HepG2 (cell line): ENCODE data around the gene DHX34. TPM values are rescaled to one million over a fixed set of nuclear protein-coding genes. Genes with fewer than 3 reads are reported as not detected.

Experiments
- ARID4A ChIP-seq: sonication (generic); formaldehyde crosslinking; IDR thresholded peaks from 2 replicates; pipeline ENCODE4 v1.5.0; 2020; ENCODE audit warnings: mild to moderate bottlenecking, missing genetic modification reagents, borderline replicate concordance
- GMEB1 ChIP-seq: sonication (generic); formaldehyde crosslinking; IDR thresholded peaks from 2 replicates; pipeline ENCODE4 v1.5.1; 2020; ENCODE audit warnings: missing genetic modification reagents, mild to moderate bottlenecking, borderline replicate concordance
- POLR2AphosphoS5 ChIP-seq: IDR thresholded peaks from 2 replicates; pipeline ENCODE4 v1.6.1; 2012; ENCODE audit warnings: low read depth, low read length
- POLR2G ChIP-seq: fragments of 200-400 bp; formaldehyde crosslinking; IDR thresholded peaks from 2 replicates; pipeline ENCODE4 v1.6.1; 2018; ENCODE audit warnings: mild to moderate bottlenecking, low read depth, low read length, moderate library complexity
- RFX5 ChIP-seq: IDR thresholded peaks from 2 replicates; pipeline ENCODE4 v1.6.1; 2011; ENCODE audit warnings: low read depth, low read length, improper control_type of control experiment
- SRSF1 ChIP-seq: fragments of 200-400 bp; formaldehyde crosslinking; optimal IDR thresholded peaks from 2 replicates; pipeline ENCODE3; 2017; ENCODE audit warnings: mild to moderate bottlenecking, low read depth, low read length, moderate library complexity
- TBL1XR1 ChIP-seq: fragments of 150-350 bp; IDR thresholded peaks from 2 replicates; pipeline ENCODE4 v1.6.1; 2014; ENCODE audit warnings: borderline replicate concordance, low read length; ENCODE audit not compliant: partially characterized antibody
- TEF ChIP-seq: sonication (generic); formaldehyde crosslinking; IDR thresholded peaks from 2 replicates; pipeline ENCODE4 v1.5.0; 2020; ENCODE audit warnings: missing genetic modification reagents
- TGIF2 ChIP-seq: IDR thresholded peaks from 2 replicates; pipeline ENCODE4 v1.6.1; 2016; ENCODE audit warnings: control low read depth, missing compliant biosample characterization
- ZHX2 ChIP-seq, 2 experiments: sonication (generic) in 1 of 2; formaldehyde crosslinking in 1 of 2; IDR thresholded peaks; 2 replicates each; pipeline versions ENCODE4 v1.6.1 to v1.9.0; 2014 to 2022; ENCODE audit warnings: antibody characterized with exemption in 1 of 2, borderline replicate concordance in 1 of 2, inconsistent platforms in 1 of 2, low read depth in 1 of 2, missing genetic modification reagents in 1 of 2
- ZMAT3 ChIP-seq: sonication (generic); formaldehyde crosslinking; conservative IDR thresholded peaks from 2 replicates; pipeline ENCODE4 v1.7.0; 2021; ENCODE audit warnings: missing genetic modification reagents
- polyA plus RNA-seq, 8 experiments: library from polyadenylated mRNA; depleted of rRNA in 3 of 8; stranded (reverse) in 7 of 8; unstranded in 1 of 8; fragments of >200 nt; fragmentation: Illumina TruSeq in 4 of 8; extraction: Trizol in 4 of 8; gene quantifications; 2 replicates each; pipeline versions ENCODE4 v1.2.1 to v1.2.3, GENCODE V29; 2011 to 2016; ENCODE audit warnings: low read depth in 4 of 8, missing spikeins in 1 of 8, mixed read lengths in 1 of 8; ENCODE audit not compliant: insufficient read depth in 1 of 8
- total RNA-seq, 5 experiments: library from RNA; depleted of rRNA; stranded (reverse); fragments of >200 nt; fragmentation: Illumina TruSeq; extraction: Trizol; gene quantifications; 2 replicates each; pipeline ENCODE4 v1.2.3, GENCODE V29; 2016; ENCODE audit warnings: low read depth in 1 of 5

The DHX34 gene
- total and polyA plus RNA-seq, 2 of the 13 experiments (the other 11 are each of a cell fraction or from before 2014, with no cell fraction given) = 9.2 to 12.0 TPM

GRCh38 chr19:47348819-47349795, at the start of gene DHX34 (continued):
- TF ChIP-seq POLR2AphosphoS5 (peak; percentile 92), TEF (CRISPR knock-in tag) (no peak), GMEB1 (CRISPR knock-in tag) (peak; percentile 73), ZHX2 (IDR thresholded peaks at IDR 0.05; ENCODE audit: low read depth) (peak; percentile 9; the same call in 1 of the 2 replicates), ZHX2 (CRISPR knock-in tag; IDR thresholded peaks at IDR 0.05; ENCODE audit: borderline replicate concordance) (no peak), POLR2G (peak; percentile 91), SRSF1 (peak; percentile 67), TGIF2 (CRISPR knock-in tag) (peak; percentile 47; the same call in 1 of the 2 replicates), RFX5 (0 out of 2 replicates have a peak, but pooled peaks have one; percentile 44), ZMAT3 (CRISPR knock-in tag) (peak; percentile 38; the same call in 1 of the 2 replicates), ARID4A (CRISPR knock-in tag) (peak; percentile 94), TBL1XR1 (no peak)
